ENCODE measurements around the gene UCN2.

Gene UCN2

GRCh38 chr3:48588230-48588629 is 24.6 kb upstream of the UCN2 start:
- no peak for DNase-seq

GRCh38 chr3:48587686-48588085 is 24.1 kb upstream of the UCN2 start:
- no peak for DNase-seq

GRCh38 chr3:48585411-48585810 is 21.8 kb upstream of the UCN2 start:
- no peak for DNase-seq

GRCh38 chr3:48584836-48585235 is 21.3 kb upstream of the UCN2 start:
- no peak for DNase-seq

- DNase-seq = no peak
Observed at GRCh38 chr3:48581621-48582481, 18.3 kb upstream of the UCN2 start.

- DNase-seq = no peak
Observed at GRCh38 chr3:48576647-48577046, 13.1 kb upstream of the UCN2 start.

GRCh38 chr3:48575366-48575765 is 11.8 kb upstream of the UCN2 start:
- DNase-seq = no peak

- no peak for DNase-seq
Observed at GRCh38 chr3:48573973-48574585, 10.5 kb upstream of the UCN2 start.

- no peak for DNase-seq
Observed at GRCh38 chr3:48572517-48572916, 8.9 kb upstream of the UCN2 start.

GRCh38 chr3:48571938-48572337 is 8.4 kb upstream of the UCN2 start:
- no peak for DNase-seq

- DNase-seq = no peak
Observed at GRCh38 chr3:48569808-48570450, 6.3 kb upstream of the UCN2 start.

- DNase-seq = no peak
Observed at GRCh38 chr3:48569400-48569799, 5.8 kb upstream of the UCN2 start.

- no peak for DNase-seq
Observed at GRCh38 chr3:48568476-48568875, 4.9 kb upstream of the UCN2 start.

GRCh38 chr3:48567500-48567899 is 3.9 kb upstream of the UCN2 start:
- DNase-seq = no peak

- no peak for DNase-seq
Observed at GRCh38 chr3:48567090-48567489, 3.5 kb upstream of the UCN2 start.

- no peak for DNase-seq
Observed at GRCh38 chr3:48566401-48566760, 2.8 kb upstream of the UCN2 start.

GRCh38 chr3:48565591-48566400 is 2.2 kb upstream of the UCN2 start:
- no peak for DNase-seq

- no peak for DNase-seq
Observed at GRCh38 chr3:48565186-48565585, 1.6 kb upstream of the UCN2 start.

- DNase-seq = no peak
Observed at GRCh38 chr3:48564667-48565066, 1.1 kb upstream of the UCN2 start.

GRCh38 chr3:48564022-48564421 is 441 bp upstream of the UCN2 start:
- DNase-seq = no peak

GRCh38 chr3:48562367-48563095 is 1.1 kb downstream of the UCN2 start:
- no peak for DNase-seq

GRCh38 chr3:48561045-48561736 is 2.4 kb downstream of the UCN2 start:
- no peak for DNase-seq
